Progenitor cell of endocrine pancreas (in vitro differentiated cells): Measurements from ENCODE around the gene PEX12. TPM values are rescaled to one million over a fixed set of nuclear protein-coding genes. Genes with fewer than 3 reads are reported as not detected.

Source experiments
- DNase-seq: peaks from one replicate; pipeline ENCODE4 v3.0.0; 2021; ENCODE audit warnings: low spot score; ENCODE audit not compliant: unreplicated experiment
- H3K27ac Mint-ChIP-seq: 2 replicates; pipeline ENCODE4 v1.8.0; 2021; ENCODE audit warnings: mild to moderate bottlenecking, moderate library complexity, mixed read lengths
- H3K27me3 Mint-ChIP-seq: 2 replicates; pipeline ENCODE4 v1.8.0; 2021; ENCODE audit warnings: mixed read lengths
- H3K36me3 Mint-ChIP-seq: 2 replicates; pipeline ENCODE4 v1.8.0; 2022; ENCODE audit warnings: mixed read lengths; ENCODE audit not compliant: insufficient read depth
- H3K4me1 Mint-ChIP-seq: 2 replicates; pipeline ENCODE4 v1.8.0; 2021; ENCODE audit warnings: low read depth, mixed read lengths
- H3K4me3 Mint-ChIP-seq: 2 replicates; pipeline ENCODE4 v1.8.0; 2021; ENCODE audit warnings: low read depth, mild to moderate bottlenecking, moderate library complexity, mixed read lengths
- H3K9me3 Mint-ChIP-seq: 2 replicates; pipeline ENCODE4 v1.8.0; 2021; ENCODE audit warnings: low read depth, mixed read lengths
- CTCF ChIP-seq: fragments of 200-600 bp; sonication (generic); IDR thresholded peaks from one replicate; pipeline ENCODE4 v1.5.0; 2021; ENCODE audit warnings: antibody characterized with exemption, mild to moderate bottlenecking; ENCODE audit not compliant: unreplicated experiment
- total RNA-seq: library from RNA; stranded (reverse); gene quantifications from 2 replicates; pipeline ENCODE4 v1.2.1, GENCODE V29; 2021

The PEX12 gene
- total RNA-seq, 1 donor from 2014 or later = 4.2 TPM

DNA sequence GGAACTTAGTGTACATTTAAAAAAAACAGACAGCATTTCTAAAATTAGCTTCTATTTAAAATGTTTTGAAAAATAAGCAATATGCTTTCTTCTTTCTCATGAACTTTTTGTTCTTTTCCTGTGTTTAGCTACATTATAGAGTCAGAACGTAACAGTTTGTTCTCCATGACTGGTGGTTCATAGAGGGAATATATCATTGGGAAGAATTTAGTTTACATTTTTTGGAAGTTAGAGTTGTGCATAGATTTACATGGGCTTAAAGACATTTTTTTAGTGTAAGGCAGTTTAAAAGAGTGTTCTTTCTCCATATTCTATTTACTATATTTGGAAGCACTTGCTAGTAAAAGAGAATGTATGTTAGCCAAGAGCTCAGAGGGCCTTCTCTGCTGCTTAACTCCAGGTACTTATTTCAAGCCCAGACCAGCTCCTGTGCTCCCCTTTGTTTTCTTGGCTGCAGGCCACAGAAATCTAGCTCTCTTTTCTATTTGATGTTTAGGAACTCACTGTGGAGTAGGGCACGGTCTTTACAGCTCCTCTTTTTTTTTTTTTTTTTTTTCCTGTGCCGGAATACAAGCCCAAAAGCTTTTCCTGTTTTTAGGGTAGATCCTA is 29.0 kb upstream of the PEX12 start:
- Mint-ChIP-seq H3K4me3 (no peak overlapping the region), H3K36me3 (peaks cover 12% of the 10 kb centered on the region), H3K4me1 (no peaks in the 10 kb centered on the region), H3K9me3 (no peaks in the 10 kb centered on the region), H3K27me3 (no peaks in the 10 kb centered on the region), H3K27ac (no peak overlapping the region)
- no peak for TF ChIP-seq CTCF
- DNase-seq = no peak

- no peak overlapping the region for H3K27ac Mint-ChIP-seq
- H3K9me3 Mint-ChIP-seq = no peaks in the 10 kb centered on the region
- no peak overlapping the region for H3K4me3 Mint-ChIP-seq
- peaks cover 12% of the 10 kb centered on the region for H3K36me3 Mint-ChIP-seq
- no peaks in the 10 kb centered on the region for H3K4me1 Mint-ChIP-seq
- DNase-seq = no peak
- TF ChIP-seq CTCF = no peak
- no peaks in the 10 kb centered on the region for H3K27me3 Mint-ChIP-seq
Measured at GRCh38 chr17:35605678-35606077, 27.3 kb upstream of the PEX12 start.

- TF ChIP-seq CTCF = no peak
- Mint-ChIP-seq H3K27me3 (no peaks in the 10 kb centered on the region), H3K27ac (no peak overlapping the region), H3K36me3 (peaks cover 11% of the 10 kb centered on the region), H3K9me3 (no peaks in the 10 kb centered on the region), H3K4me1 (no peaks in the 10 kb centered on the region), H3K4me3 (no peak overlapping the region)
- DNase-seq = no peak
Measured at GRCh38 chr17:35603674-35604073, 25.3 kb upstream of the PEX12 start.

DNA sequence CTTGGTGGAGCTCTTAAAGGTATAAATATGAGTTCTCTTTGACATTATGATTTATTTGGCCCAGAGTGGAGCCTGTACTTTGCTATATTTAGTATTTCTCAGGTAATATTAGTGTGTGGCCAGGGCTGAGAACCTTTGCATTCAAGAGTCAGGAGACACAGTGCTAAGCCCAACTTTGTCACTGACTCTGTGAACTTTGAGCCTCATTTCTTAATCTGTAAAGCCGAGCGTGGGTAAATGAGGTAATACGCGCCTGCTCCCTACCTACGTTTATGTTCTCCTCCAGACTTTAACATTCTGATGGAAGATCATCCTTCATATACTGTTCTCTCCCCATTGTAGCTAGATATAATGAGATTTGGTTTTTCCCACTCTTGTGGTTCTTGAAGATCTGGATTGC is 19.2 kb upstream of the PEX12 start:
- TF ChIP-seq CTCF = no peak
- no peak for DNase-seq
- peaks cover 23% of the 10 kb centered on the region for H3K36me3 Mint-ChIP-seq
- H3K9me3 Mint-ChIP-seq = no peaks in the 10 kb centered on the region
- no peak overlapping the region for H3K4me3 Mint-ChIP-seq
- no peaks in the 10 kb centered on the region for H3K27me3 Mint-ChIP-seq
- no peak overlapping the region for H3K27ac Mint-ChIP-seq
- no peaks in the 10 kb centered on the region for H3K4me1 Mint-ChIP-seq

GRCh38 chr17:35596530-35597233 is 18.3 kb upstream of the PEX12 start:
- TF ChIP-seq CTCF = no peak
- DNase-seq = no peak
- no peaks in the 10 kb centered on the region for H3K9me3 Mint-ChIP-seq
- H3K27me3 Mint-ChIP-seq = no peaks in the 10 kb centered on the region
- H3K4me3 Mint-ChIP-seq = no peak overlapping the region
- H3K36me3 Mint-ChIP-seq = peaks cover 23% of the 10 kb centered on the region
- H3K27ac Mint-ChIP-seq = no peak overlapping the region
- no peaks in the 10 kb centered on the region for H3K4me1 Mint-ChIP-seq
